Astrocyte (in vitro differentiated cells and primary cell): ENCODE results near the gene PRPF40B. TPM values are rescaled to one million over a fixed set of nuclear protein-coding genes. Genes with fewer than 3 reads are reported as not detected.

Experiments
- DNase-seq: peaks from one replicate; pipeline ENCODE4 v3.0.0-alpha.2; 2010; ENCODE audit warnings: low read depth
- FAIRE-seq: peaks from 2 replicates; lab custom pipeline; 2011; peaks lifted over from hg19 to GRCh38; lab: Jason Lieb, UNC
- H2AFZ ChIP-seq: 2 replicates; pipeline ENCODE4 v1.6.0; 2012; ENCODE audit warnings: low read depth, low read length, inconsistent platforms
- H3K27ac ChIP-seq: 2 replicates; pipeline ENCODE4 v1.5.1; 2011; ENCODE audit warnings: low read depth, low read length, inconsistent platforms
- H3K27me3 ChIP-seq: 2 replicates; pipeline ENCODE4 v1.6.0; 2011; ENCODE audit warnings: low read length, inconsistent platforms; ENCODE audit not compliant: insufficient read depth
- H3K36me3 ChIP-seq: 2 replicates; pipeline ENCODE4 v1.5.1; 2011; ENCODE audit warnings: low read length, inconsistent platforms; ENCODE audit not compliant: insufficient read depth
- H3K4me1 ChIP-seq: 2 replicates; pipeline ENCODE4 v1.5.1; 2011; ENCODE audit warnings: low read length, inconsistent platforms; ENCODE audit not compliant: insufficient read depth
- H3K4me2 ChIP-seq: 2 replicates; pipeline ENCODE4 v1.6.0; 2012; ENCODE audit warnings: low read length, inconsistent platforms
- H3K4me3 ChIP-seq: 2 replicates; pipeline ENCODE4 v1.5.1; 2011; ENCODE audit warnings: low read depth, mild to moderate bottlenecking, low read length, inconsistent platforms; ENCODE audit not compliant: insufficient read depth
- H3K79me2 ChIP-seq: 2 replicates; pipeline ENCODE4 v1.6.0; 2012; ENCODE audit warnings: mild to moderate bottlenecking, low read length, inconsistent platforms; ENCODE audit not compliant: insufficient read depth
- H3K9ac ChIP-seq: 2 replicates; pipeline ENCODE4 v1.6.0; 2012; ENCODE audit warnings: mild to moderate bottlenecking, low read length, inconsistent platforms
- H3K9me3 ChIP-seq: 2 replicates; pipeline ENCODE4 v1.5.1; 2012; ENCODE audit warnings: low read depth, mild to moderate bottlenecking, low read length, inconsistent platforms; ENCODE audit not compliant: insufficient read depth
- H4K20me1 ChIP-seq: 2 replicates; pipeline ENCODE4 v1.6.0; 2012; ENCODE audit warnings: low read length, inconsistent platforms; ENCODE audit not compliant: insufficient read depth
- H3K27ac Mint-ChIP-seq: one replicate; pipeline ENCODE4 v1.8.0; 2021; ENCODE audit warnings: mild to moderate bottlenecking, mixed read lengths; ENCODE audit not compliant: unreplicated experiment
- H3K27me3 Mint-ChIP-seq: one replicate; pipeline ENCODE4 v1.8.0; 2021; ENCODE audit warnings: low read depth, mixed read lengths; ENCODE audit not compliant: unreplicated experiment
- H3K36me3 Mint-ChIP-seq: one replicate; pipeline ENCODE4 v1.8.0; 2021; ENCODE audit warnings: low read depth, mixed read lengths; ENCODE audit not compliant: unreplicated experiment
- H3K4me1 Mint-ChIP-seq: one replicate; pipeline ENCODE4 v1.8.0; 2021; ENCODE audit warnings: low read depth, mixed read lengths; ENCODE audit not compliant: unreplicated experiment
- H3K4me3 Mint-ChIP-seq: one replicate; pipeline ENCODE4 v1.8.0; 2021; ENCODE audit warnings: mild to moderate bottlenecking, moderate library complexity, mixed read lengths; ENCODE audit not compliant: unreplicated experiment
- H3K9me3 Mint-ChIP-seq: one replicate; pipeline ENCODE4 v1.8.0; 2021; ENCODE audit warnings: mild to moderate bottlenecking, mixed read lengths; ENCODE audit not compliant: unreplicated experiment
- EZH2 ChIP-seq: IDR thresholded peaks from 2 replicates; pipeline ENCODE4 v1.6.1; 2012; ENCODE audit warnings: mild to moderate bottlenecking, low read length, inconsistent platforms; ENCODE audit not compliant: insufficient read depth
- total RNA-seq: library from RNA; stranded (reverse); gene quantifications from 2 replicates; pipeline ENCODE4 v1.2.1, GENCODE V29; 2021
- TF ChIP-seq, protein P1 (sequence below): IDR thresholded peaks from 2 replicates; pipeline ENCODE4 v1.5.1; 2011; ENCODE audit warnings: low read depth, mild to moderate bottlenecking, inconsistent platforms, low read length, moderate library complexity; ENCODE audit not compliant: insufficient read depth

Gene PRPF40B
- total RNA-seq, 1 donor from 2014 or later = 10.1 TPM

- Mint-ChIP-seq H3K27me3 (no peaks in the 10 kb centered on the region), H3K4me3 (no peak overlapping the region), H3K36me3 (peaks cover 25% of the 10 kb centered on the region), H3K9me3 (peaks cover 4% of the 10 kb centered on the region), H3K27ac (no peak overlapping the region), H3K4me1 (peaks cover 5% of the 10 kb centered on the region)
- Histone ChIP-seq H3K36me3 (peaks cover 3% of the 10 kb centered on the region), H3K4me3 (no peak overlapping the region), H3K27me3 (no peaks in the 10 kb centered on the region), H3K4me2 (no peak overlapping the region), H2AFZ (no peak overlapping the region), H4K20me1 (peaks cover 9% of the 10 kb centered on the region), H3K79me2 (peaks cover 3% of the 10 kb centered on the region), H3K27ac (no peak overlapping the region), H3K9ac (no peak overlapping the region), H3K9me3 (no peaks in the 10 kb centered on the region), H3K4me1 (no peaks in the 10 kb centered on the region)
- FAIRE-seq = no peak
- no peak for TF ChIP-seq EZH2
- TF ChIP-seq, protein P1, sequence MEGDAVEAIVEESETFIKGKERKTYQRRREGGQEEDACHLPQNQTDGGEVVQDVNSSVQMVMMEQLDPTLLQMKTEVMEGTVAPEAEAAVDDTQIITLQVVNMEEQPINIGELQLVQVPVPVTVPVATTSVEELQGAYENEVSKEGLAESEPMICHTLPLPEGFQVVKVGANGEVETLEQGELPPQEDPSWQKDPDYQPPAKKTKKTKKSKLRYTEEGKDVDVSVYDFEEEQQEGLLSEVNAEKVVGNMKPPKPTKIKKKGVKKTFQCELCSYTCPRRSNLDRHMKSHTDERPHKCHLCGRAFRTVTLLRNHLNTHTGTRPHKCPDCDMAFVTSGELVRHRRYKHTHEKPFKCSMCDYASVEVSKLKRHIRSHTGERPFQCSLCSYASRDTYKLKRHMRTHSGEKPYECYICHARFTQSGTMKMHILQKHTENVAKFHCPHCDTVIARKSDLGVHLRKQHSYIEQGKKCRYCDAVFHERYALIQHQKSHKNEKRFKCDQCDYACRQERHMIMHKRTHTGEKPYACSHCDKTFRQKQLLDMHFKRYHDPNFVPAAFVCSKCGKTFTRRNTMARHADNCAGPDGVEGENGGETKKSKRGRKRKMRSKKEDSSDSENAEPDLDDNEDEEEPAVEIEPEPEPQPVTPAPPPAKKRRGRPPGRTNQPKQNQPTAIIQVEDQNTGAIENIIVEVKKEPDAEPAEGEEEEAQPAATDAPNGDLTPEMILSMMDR = no peak
- DNase-seq = no peak
These were observed 35.1 kb upstream of the PRPF40B start for GRCh38 chr12:49588281-49588680.

- Histone ChIP-seq H3K9me3 (no peaks in the 10 kb centered on the region), H3K4me3 (no peak overlapping the region), H3K27me3 (no peaks in the 10 kb centered on the region), H2AFZ (no peak overlapping the region), H3K4me2 (no peak overlapping the region), H3K79me2 (no peaks in the 10 kb centered on the region), H3K4me1 (no peaks in the 10 kb centered on the region), H3K36me3 (peaks cover 1% of the 10 kb centered on the region), H3K9ac (no peak overlapping the region), H4K20me1 (peaks cover 4% of the 10 kb centered on the region), H3K27ac (no peak overlapping the region)
- peaks cover 4% of the 10 kb centered on the region for H3K9me3 Mint-ChIP-seq
- H3K36me3 Mint-ChIP-seq = peaks cover 24% of the 10 kb centered on the region
- no peaks in the 10 kb centered on the region for H3K27me3 Mint-ChIP-seq
- DNase-seq = no peak
- no peak for FAIRE-seq
- H3K4me3 Mint-ChIP-seq = no peak overlapping the region
- peaks cover 5% of the 10 kb centered on the region for H3K4me1 Mint-ChIP-seq
- no peak overlapping the region for H3K27ac Mint-ChIP-seq
- TF ChIP-seq, protein P1 = no peak
- no peak for TF ChIP-seq EZH2
These were observed 34.4 kb upstream of the PRPF40B start for GRCh38 chr12:49588721-49589516.

DNA sequence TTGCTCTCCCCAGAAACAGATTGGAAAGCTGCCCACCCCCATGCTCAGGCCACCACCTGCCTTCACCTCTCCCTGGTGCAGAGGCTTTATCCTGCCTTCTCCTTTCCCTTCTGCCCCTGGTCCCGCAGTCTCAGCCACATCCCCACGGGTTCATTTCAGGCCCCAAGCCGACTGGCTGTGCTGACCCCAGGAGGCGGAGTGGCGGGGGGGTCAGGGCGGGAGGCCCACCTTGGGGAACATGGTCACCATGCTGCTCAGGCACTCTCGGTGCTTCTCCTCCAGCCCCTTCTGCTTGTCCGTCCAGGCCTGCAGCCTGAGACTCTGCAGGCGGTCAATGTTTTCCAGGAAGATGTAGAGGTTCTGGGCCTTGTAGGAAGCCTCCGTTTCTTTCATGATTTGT is 24.8 kb upstream of the PRPF40B start:
- no peaks in the 10 kb centered on the region for H3K27me3 ChIP-seq
- H3K36me3 ChIP-seq = no peaks in the 10 kb centered on the region
- H3K9ac ChIP-seq = no peak overlapping the region
- H3K27ac Mint-ChIP-seq = no peak overlapping the region
- H3K4me1 ChIP-seq = no peaks in the 10 kb centered on the region
- H3K9me3 Mint-ChIP-seq = peaks cover 4% of the 10 kb centered on the region
- DNase-seq (no peak), FAIRE-seq (no peak)
- peaks cover 4% of the 10 kb centered on the region for H3K27me3 Mint-ChIP-seq
- H3K79me2 ChIP-seq = no peaks in the 10 kb centered on the region
- H3K4me2 ChIP-seq = no peak overlapping the region
- no peaks in the 10 kb centered on the region for H3K4me1 Mint-ChIP-seq
- no peak overlapping the region for H3K4me3 ChIP-seq
- no peak overlapping the region for H3K27ac ChIP-seq
- H3K4me3 Mint-ChIP-seq = peak overlapping the region; percentile 40
- H3K36me3 Mint-ChIP-seq = peaks cover 23% of the 10 kb centered on the region
- H2AFZ ChIP-seq = no peak overlapping the region
- H4K20me1 ChIP-seq = no peaks in the 10 kb centered on the region
- no peak for TF ChIP-seq EZH2
- TF ChIP-seq, protein P1 = no peak
- H3K9me3 ChIP-seq = no peaks in the 10 kb centered on the region
